Adrenal gland (tissue), 12 donors: ENCODE measurements around the gene PACSIN2. TPM values are rescaled to one million over a fixed set of nuclear protein-coding genes. Genes with fewer than 3 reads are reported as not detected.
A peak's percentile ranks its signal among the peaks of the same experiment; 100 is the strongest.
"Not testable (repeated sequence)": the region's sequence is repeated elsewhere in the genome, so short reads cannot be mapped to it uniquely, and the experiment has no call there.

Experiments used
- DNase-seq, 7 donors: peaks; one replicate each; pipeline ENCODE4 v3.0.0-alpha.2; 2019 to 2020
- H3K27ac ChIP-seq, 5 donors: fragments of 200-600 bp; sonication (generic) in 4 of 5; 1 replicate in 3 of 5; 2 replicates in 2 of 5; pipeline versions ENCODE4 v1.5.1 to v1.8.0; 2016 to 2020; ENCODE audit warnings: mild to moderate bottlenecking in 1 of 5
- H3K27me3 ChIP-seq: fragments of 200-600 bp; 2 replicates; pipeline ENCODE4 v1.8.0; 2021
- H3K36me3 ChIP-seq, 2 donors: fragments of 200-600 bp; replicated peaks in 1 of 2; 1 replicate in 1 of 2; 2 replicates in 1 of 2; pipeline versions ENCODE4 v1.5.1 to v1.8.0; 2018 to 2022
- H3K4me1 ChIP-seq, 2 donors: fragments of 200-600 bp; replicated peaks in 1 of 2; 1 replicate in 1 of 2; 2 replicates in 1 of 2; pipeline versions ENCODE4 v1.5.1 to v1.8.0; 2018 to 2021
- H3K4me3 ChIP-seq, 4 donors: fragments of 200-600 bp; sonication (generic) in 3 of 4; one replicate each; pipeline ENCODE4 v1.5.1; 2016 to 2018
- H3K9me3 ChIP-seq, 3 donors: fragments of 200-600 bp; sonication (generic) in 1 of 3; replicated peaks in 1 of 3; 1 replicate in 2 of 3; 2 replicates in 1 of 3; pipeline versions ENCODE4 v1.5.1 to v1.8.0; 2016 to 2021
- CTCF ChIP-seq, 6 experiments: fragments of 450-650 bp in 4 of 6; fragments of 200-600 bp in 2 of 6; sonication (generic) in 1 of 6; IDR thresholded peaks; 1 replicate in 5 of 6; 2 replicates in 1 of 6; pipeline versions ENCODE4 v1.5.1 to v1.8.0; 2016 to 2021; ENCODE audit warnings: antibody characterized with exemption in 6 of 6, mild to moderate bottlenecking in 2 of 6, moderate library complexity in 1 of 6
- POLR2A ChIP-seq, 2 donors: fragments of 450-650 bp; IDR thresholded peaks; one replicate each; pipeline ENCODE4 v1.6.1; 2017; ENCODE audit warnings: antibody characterized with exemption in 2 of 2, mild to moderate bottlenecking in 2 of 2, moderate library complexity in 1 of 2
- WGBS, 4 donors: extraction: QIAGEN DNeasy Blood & Tissue Kit in 2 of 4; methylation state at CpG; one replicate each; pipeline versions ENCODE4 v1.1.5 to v1.1.7; 2013 to 2017; 5-methylcytosine and 5-hydroxymethylcytosine counted together
- intact Hi-C, 2 donors: fragments of 100-400 bp; cut with DNase I; formaldehyde crosslinking; loops; one replicate each; pipeline versions ENCODE4 v1.14.1 to v1.15.0; 2022 to 2023
- polyA plus RNA-seq, 3 donors: library from polyadenylated mRNA; stranded (reverse); fragments of 200-250 nt in 2 of 3; fragments of 350-450 nt in 1 of 3; fragmentation: Illumina TruSeq in 1 of 3; extraction: RNeasy Lipid Tissue Mini Kit (QIAGEN cat#74804) in 1 of 3; gene quantifications; one replicate each; pipeline ENCODE4 v1.2.3, GENCODE V29; 2013 to 2014
- total RNA-seq, 9 donors: library from RNA; depleted of rRNA in 4 of 9; stranded (reverse); fragments of >200 nt in 4 of 9; fragments of 120-200 nt in 1 of 9; fragmentation: NEBNext Ultra II Directional in 1 of 9; extraction: Animal tissue kit (Norgen Biotek cat#: 25700) in 1 of 9; gene quantifications; one replicate each; pipeline versions ENCODE4 v1.1.0 to v1.2.4, GENCODE V29; 2013 to 2023
- donor health status: healthy with polysubstance abuse.
- donor health status: Bipolar disorder and iron deficiency.
- donor health status: DM: yes; HTN: yes; CAD: no.
- donor health status: DM: no; HTN: no; CAD: no.
- donor health status: DM: no; HTN: no; CAD: no.
- donor health status: DM: yes; HTN: yes; CAD: no.

The PACSIN2 gene
- total and polyA plus RNA-seq, 12 donors: 29.8 to 186 (median 115) TPM

- peaks cover 11 to 30% of the 10 kb centered on the region in 2 donors for H3K4me1 ChIP-seq
- WGBS, 4 donors: 78 to 89% (median 80%) methylated on average over 5 of the region's 5 CpGs
Measured at GRCh38 chr22:42973536-42973881, 41.4 kb downstream of the PACSIN2 start.

GRCh38 chr22:42972649-42973535 is 42.1 kb downstream of the PACSIN2 start:
- Histone ChIP-seq H3K27me3 (no peaks in the 10 kb centered on the region), H3K4me3 (no peak overlapping the region), H3K27ac (peak overlapping the region in 3 of 5 donors; percentile 10 to 69 (median 42)), H3K4me1 (peaks cover 11 to 28% of the 10 kb centered on the region in 2 donors), H3K9me3 (no peaks in the 10 kb centered on the region), H3K36me3 (no peaks in the 10 kb centered on the region)
- 69 to 73% (median 71%) methylated on average over 10 of the region's 10 CpGs for WGBS, 4 donors
- intact Hi-C loops: loop anchor here in 1 of 2 donors (10.0 kb wide), 1 partner anchor 62 kb away; no protein-coding TSS in a partner anchor
- DNase-seq: peak in 1 of 7 donors; percentile 48
- no peak for TF ChIP-seq POLR2A (IDR thresholded peaks at IDR 0.05)
- TF ChIP-seq CTCF (IDR thresholded peaks at IDR 0.05): no peak

More at GRCh38 chr22:42973536-42973881, 41.4 kb downstream of the PACSIN2 start:
- Histone ChIP-seq H3K36me3 (no peaks in the 10 kb centered on the region), H3K27me3 (no peaks in the 10 kb centered on the region), H3K4me3 (no peak overlapping the region), H3K27ac (peak overlapping the region in 3 of 5 donors; percentile 10 to 69 (median 18)), H3K9me3 (no peaks in the 10 kb centered on the region)
- TF ChIP-seq CTCF (IDR thresholded peaks at IDR 0.05) (no peak), POLR2A (IDR thresholded peaks at IDR 0.05) (no peak)
- DNase-seq: peak in 1 of 7 donors; percentile 48
- intact Hi-C loops: loop anchor here in 1 of 2 donors (10.0 kb wide), 1 partner anchor 61 kb away; no protein-coding TSS in a partner anchor

- 95 to 98% (median 96%) methylated on average over 8 to 25 of the region's 25 CpGs for WGBS, 4 donors
- intact Hi-C loops: loop anchor here in 1 of 2 donors (10.0 kb wide), 1 partner anchor 63 kb away; no protein-coding TSS in a partner anchor
- H3K9me3 ChIP-seq, H3K27me3 ChIP-seq, H3K36me3 ChIP-seq, H3K4me3 ChIP-seq, H3K27ac ChIP-seq: not testable (repeated sequence)
- DNase-seq: peak in 1 of 7 donors; percentile 45
- peaks cover 12 to 28% of the 10 kb centered on the region in 2 donors for H3K4me1 ChIP-seq
Measured at GRCh38 chr22:42971473-42971860, 43.5 kb downstream of the PACSIN2 start.

- Histone ChIP-seq H3K4me3 (no peak overlapping the region), H3K36me3 (no peaks in the 10 kb centered on the region), H3K9me3 (no peaks in the 10 kb centered on the region), H3K4me1 (peaks cover 14 to 25% of the 10 kb centered on the region in 2 donors), H3K27me3 (no peaks in the 10 kb centered on the region), H3K27ac (peak overlapping the region in 1 of 5 donors; percentile 52)
- TF ChIP-seq CTCF (IDR thresholded peaks at IDR 0.05) (no peak), POLR2A (IDR thresholded peaks at IDR 0.05) (no peak)
- intact Hi-C loops: loop anchor here in 1 of 2 donors (10.0 kb wide), 1 partner anchor 65 kb away; no protein-coding TSS in a partner anchor
- 63 to 75% (median 71%) methylated on average over 5 of the region's 5 CpGs for WGBS, 4 donors
- peak in 1 of 7 donors; percentile 49 for DNase-seq
Measured at GRCh38 chr22:42970029-42970428, 44.9 kb downstream of the PACSIN2 start.
